ENCODE measurements around the gene MGAT4A.

MGAT4A gene

GRCh38 chr2:98703738-98704137 lies 27.2 kb downstream of the MGAT4A start:
- no peak for DNase-seq (ENCODE audit: low read depth in 1 of 2, low spot score in 1 of 2)

GRCh38 chr2:98702858-98703620 lies 27.9 kb downstream of the MGAT4A start:
- no peak for DNase-seq (ENCODE audit: low read depth in 1 of 2, low spot score in 1 of 2)

- DNase-seq (ENCODE audit: low read depth in 1 of 2, low spot score in 1 of 2) = no peak
Observed at GRCh38 chr2:98702127-98702802, 28.7 kb downstream of the MGAT4A start.

GRCh38 chr2:98701230-98701629 lies 29.7 kb downstream of the MGAT4A start:
- no peak for DNase-seq (ENCODE audit: low read depth in 1 of 2, low spot score in 1 of 2)

DNA sequence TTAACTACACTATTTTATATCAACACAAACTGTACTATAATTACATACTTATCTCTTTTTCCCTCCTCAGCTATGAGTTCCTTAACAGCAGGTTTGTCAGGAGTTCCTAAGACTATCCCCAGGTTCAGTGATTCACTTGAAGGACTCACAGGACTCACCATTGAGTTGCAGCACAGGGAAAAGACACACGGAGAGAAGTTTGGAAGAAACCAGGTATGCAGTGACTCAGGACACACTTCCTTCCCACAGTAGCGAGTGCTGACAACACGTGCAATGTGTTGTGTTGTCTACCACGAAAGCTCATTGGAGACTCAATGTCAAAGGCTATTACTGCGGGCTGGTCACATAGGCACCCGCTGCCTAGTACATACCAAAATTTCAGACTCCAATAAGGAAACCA lies 32.0 kb downstream of the MGAT4A start:
- DNase-seq (ENCODE audit: low read depth in 1 of 2, low spot score in 1 of 2) = no peak

- no peak for DNase-seq (ENCODE audit: low read depth in 1 of 2, low spot score in 1 of 2)
Observed at GRCh38 chr2:98697651-98698337, 33.1 kb downstream of the MGAT4A start.

- DNase-seq (ENCODE audit: low read depth in 1 of 2, low spot score in 1 of 2) = no peak
Observed at GRCh38 chr2:98696200-98696599, 34.7 kb downstream of the MGAT4A start.

DNA sequence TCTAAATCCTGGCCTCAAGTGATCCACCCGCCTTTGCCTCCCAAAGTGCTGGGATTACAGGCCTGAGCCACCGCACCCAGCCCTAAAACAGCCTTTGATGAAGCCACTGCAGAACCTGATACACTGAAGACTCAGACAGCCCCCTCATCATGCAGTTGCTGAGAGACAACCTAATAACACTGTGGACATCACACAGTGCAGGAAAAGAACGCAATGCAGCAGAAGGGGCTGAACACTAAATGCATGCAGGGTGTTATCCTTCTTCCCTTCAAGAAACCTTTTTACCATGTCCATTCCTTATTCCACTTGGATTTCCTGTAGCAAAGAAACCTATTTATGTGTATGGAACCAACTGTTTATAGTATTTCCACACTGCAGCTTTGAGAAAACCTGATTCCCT lies 35.7 kb downstream of the MGAT4A start:
- no peak for DNase-seq (ENCODE audit: low read depth in 1 of 2, low spot score in 1 of 2)

GRCh38 chr2:98693477-98693876 lies 37.5 kb downstream of the MGAT4A start:
- no peak for DNase-seq (ENCODE audit: low read depth in 1 of 2, low spot score in 1 of 2)

GRCh38 chr2:98692090-98693054 lies 38.6 kb downstream of the MGAT4A start:
- DNase-seq (ENCODE audit: low read depth in 1 of 2, low spot score in 1 of 2) = no peak

DNA sequence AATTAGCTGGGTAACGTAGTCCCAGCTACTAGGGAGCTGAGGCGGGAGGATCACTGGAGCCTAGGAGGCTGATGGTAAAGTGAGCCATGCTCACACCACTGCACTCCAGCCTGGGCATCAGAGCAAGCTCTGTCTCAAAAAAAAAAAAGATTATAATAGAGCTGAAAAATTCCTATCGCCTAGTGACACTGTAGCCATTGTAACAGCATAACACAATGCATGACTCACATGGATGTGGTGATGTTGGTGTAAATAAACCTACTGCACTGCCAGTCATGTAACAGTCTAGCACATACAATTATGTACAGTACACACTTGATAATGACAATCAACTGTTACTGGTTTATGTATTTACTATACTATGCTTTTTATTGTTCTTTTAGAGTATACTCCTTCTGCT lies 39.6 kb downstream of the MGAT4A start:
- DNase-seq (ENCODE audit: low read depth in 1 of 2, low spot score in 1 of 2) = no peak

GRCh38 chr2:98685930-98686887 lies 44.7 kb downstream of the MGAT4A start:
- DNase-seq (ENCODE audit: low read depth in 1 of 2, low spot score in 1 of 2) = no peak

DNA sequence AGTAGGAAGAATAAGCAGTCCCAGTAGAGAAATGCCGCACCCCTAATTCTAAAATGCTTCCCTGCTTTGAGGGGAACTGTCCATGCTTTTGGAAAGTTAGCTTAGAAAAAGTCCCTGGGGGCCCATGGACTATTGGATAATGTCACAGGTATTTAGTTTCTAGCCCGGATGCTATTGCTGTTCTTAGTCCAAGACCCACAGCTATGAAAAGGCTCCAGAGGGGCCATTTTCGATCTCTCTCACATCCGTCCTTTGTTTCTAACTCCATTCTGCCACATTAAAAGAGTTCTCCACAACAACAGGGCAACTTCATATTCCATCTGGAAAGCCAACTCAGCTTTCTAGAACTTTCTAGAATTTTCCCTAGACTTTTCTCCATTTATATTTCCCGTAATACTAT lies 47.2 kb downstream of the MGAT4A start:
- no peak for DNase-seq (ENCODE audit: low read depth in 1 of 2, low spot score in 1 of 2)

DNA sequence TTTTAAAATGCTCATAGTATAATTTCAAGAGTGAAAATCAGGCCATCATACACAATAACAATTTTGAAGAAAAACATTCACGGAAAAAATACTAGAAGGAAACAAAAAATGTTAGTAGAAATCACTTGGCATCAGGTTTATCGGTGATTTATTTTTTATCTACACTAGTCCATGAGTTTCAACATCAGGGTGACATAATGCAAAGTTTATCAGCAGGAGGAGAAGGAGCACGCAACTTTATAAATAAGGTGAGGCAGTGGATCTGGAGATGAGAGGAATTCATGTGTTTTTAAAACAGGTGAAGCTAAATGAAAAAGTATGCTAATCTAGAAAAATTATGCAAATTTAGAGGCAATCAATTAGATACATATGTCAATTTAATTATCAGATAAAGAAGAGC lies 54.2 kb downstream of the MGAT4A start:
- no peak for DNase-seq (ENCODE audit: low read depth in 1 of 2, low spot score in 1 of 2)

DNA sequence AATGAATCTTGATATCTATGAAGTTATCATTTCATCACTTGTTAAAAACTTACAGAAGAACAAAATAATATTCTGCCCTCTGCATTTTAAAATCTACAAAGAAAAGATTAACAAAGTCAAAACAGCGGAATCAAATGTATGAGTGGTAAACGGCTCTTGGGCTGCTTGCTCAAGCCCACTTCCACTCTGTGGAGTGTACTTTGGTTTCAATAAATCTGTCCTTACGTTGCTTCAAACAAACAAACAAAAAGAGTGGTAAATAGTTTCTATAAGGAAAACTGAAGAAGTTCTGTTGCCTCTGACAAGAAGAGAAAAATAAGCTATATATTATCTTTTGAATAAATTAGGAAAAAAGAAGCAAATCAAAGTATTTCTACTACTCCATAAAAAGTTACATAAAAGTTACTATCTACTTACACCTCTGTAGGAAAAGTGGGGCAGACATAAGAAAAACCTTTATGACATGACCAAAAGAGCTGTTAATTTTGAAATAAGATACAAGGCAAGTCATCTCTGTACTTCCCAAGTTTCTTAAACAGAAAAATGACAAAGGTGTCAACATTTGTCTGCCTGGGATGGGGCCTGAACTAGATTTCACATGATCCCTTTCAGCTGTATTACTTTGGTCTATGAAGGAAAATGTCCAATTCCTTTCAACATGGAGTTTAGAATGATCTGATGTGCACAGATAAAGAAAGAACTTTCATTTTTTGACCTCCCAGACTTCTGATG lies 56.5 kb downstream of the MGAT4A start:
- no peak for DNase-seq (ENCODE audit: low read depth in 1 of 2, low spot score in 1 of 2)

DNA sequence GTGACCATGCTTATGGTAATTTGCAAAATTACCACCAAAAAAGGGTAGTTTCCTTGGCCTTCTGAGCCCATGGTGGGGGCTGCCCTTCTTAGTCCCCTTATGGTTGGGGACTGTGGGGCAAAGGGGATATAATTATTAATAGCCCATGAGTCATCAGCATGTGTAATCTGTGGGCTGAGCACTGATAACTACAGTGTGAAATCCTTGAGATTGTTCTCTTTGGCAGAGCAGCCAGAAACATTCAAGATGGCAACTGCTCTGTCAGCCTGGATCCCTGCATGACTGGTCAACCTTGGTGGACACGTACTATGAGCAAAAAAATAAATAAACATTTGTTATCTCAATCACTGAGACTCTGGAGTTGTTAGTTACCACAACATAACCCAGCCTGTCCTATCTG lies 61.3 kb downstream of the MGAT4A start:
- DNase-seq (ENCODE audit: low read depth in 1 of 2, low spot score in 1 of 2) = no peak

GRCh38 chr2:98665677-98666076 lies 65.3 kb downstream of the MGAT4A start:
- no peak for DNase-seq (ENCODE audit: low read depth in 1 of 2, low spot score in 1 of 2)

GRCh38 chr2:98664323-98664722 lies 66.6 kb downstream of the MGAT4A start:
- peak in 1 of 2 donors; percentile 28 for DNase-seq (ENCODE audit: low read depth in 1 of 2, low spot score in 1 of 2)

GRCh38 chr2:98663511-98664090 lies 67.3 kb downstream of the MGAT4A start:
- DNase-seq (ENCODE audit: low read depth in 1 of 2, low spot score in 1 of 2) = no peak

All from activated CD4-positive, alpha-beta T cell treated with anti-CD3 and anti-CD28 coated beads, Interleukin-2, amount 50 U/mL, for 24 hours (primary cell).